HL-60 (cell line): ENCODE measurements around the gene STN1.

Experiments
- CTCF ChIP-seq: IDR thresholded peaks from one replicate; pipeline ENCODE4 v1.5.1; 2011; ENCODE audit warnings: low read length, control low read depth, inconsistent platforms; ENCODE audit not compliant: insufficient read depth
- GABPA ChIP-seq: IDR thresholded peaks from 2 replicates; pipeline ENCODE4 v1.6.1; 2012; ENCODE audit warnings: low read depth
- POLR2AphosphoS5 ChIP-seq: IDR thresholded peaks from 2 replicates; pipeline ENCODE4 v1.6.1; 2012; ENCODE audit warnings: low read depth
- REST ChIP-seq: IDR thresholded peaks from 2 replicates; pipeline ENCODE4 v1.6.1; 2012; ENCODE audit warnings: low read depth; ENCODE audit not compliant: insufficient replicate concordance
- SPI1 ChIP-seq: IDR thresholded peaks from 2 replicates; pipeline ENCODE4 v1.6.1; 2012; ENCODE audit warnings: low read depth, mild to moderate bottlenecking, borderline replicate concordance

- TF ChIP-seq CTCF (no peak), POLR2AphosphoS5 (no peak), REST (no peak), GABPA (no peak), SPI1 (no peak)
These were observed 61.2 kb downstream of the STN1 start for GRCh38 chr10:103856797-103857170.
